GM23248 (cell line): ENCODE measurements around the gene TCEANC2. TPM values are rescaled to one million over a fixed set of nuclear protein-coding genes. Genes with fewer than 3 reads are reported as not detected.

ENCODE experiments used
- DNase-seq: peaks from one replicate; pipeline ENCODE4 v3.0.0-alpha.2; 2015
- H2AFZ ChIP-seq: fragments of 200-600 bp; sonication (generic); 2 replicates; pipeline ENCODE4 v1.6.1; 2016; ENCODE audit warnings: antibody characterized with exemption
- H3F3A ChIP-seq: fragments of 200-600 bp; sonication (generic); 2 replicates; pipeline ENCODE4 v1.6.1; 2016; ENCODE audit warnings: mild to moderate bottlenecking, antibody characterized with exemption, mixed run types; ENCODE audit not compliant: insufficient read depth
- H3K27ac ChIP-seq: fragments of 200-600 bp; sonication (generic); 2 replicates; pipeline ENCODE4 v1.5.1; 2016; ENCODE audit warnings: mild to moderate bottlenecking
- H3K27me3 ChIP-seq: fragments of 200-600 bp; sonication (generic); replicated peaks from 2 replicates; pipeline ENCODE4 v1.6.1; 2016; ENCODE audit warnings: mild to moderate bottlenecking; ENCODE audit not compliant: insufficient read depth
- H3K36me3 ChIP-seq: fragments of 200-600 bp; sonication (generic); 2 replicates; pipeline ENCODE4 v1.6.1; 2016; ENCODE audit warnings: low read depth, mild to moderate bottlenecking
- H3K4me1 ChIP-seq: fragments of 200-600 bp; sonication (generic); 2 replicates; pipeline ENCODE4 v1.6.1; 2016; ENCODE audit warnings: mild to moderate bottlenecking; ENCODE audit not compliant: insufficient read depth
- H3K4me2 ChIP-seq: fragments of 200-600 bp; sonication (generic); one replicate; pipeline ENCODE4 v1.6.1; 2016; ENCODE audit warnings: mild to moderate bottlenecking; ENCODE audit not compliant: unreplicated experiment
- H3K4me3 ChIP-seq: fragments of 200-600 bp; sonication (generic); 2 replicates; pipeline ENCODE4 v1.5.1; 2016; ENCODE audit warnings: mild to moderate bottlenecking
- H3K79me2 ChIP-seq: fragments of 200-600 bp; sonication (generic); 2 replicates; pipeline ENCODE4 v1.6.1; 2016; ENCODE audit warnings: mild to moderate bottlenecking; ENCODE audit not compliant: insufficient read depth
- H3K9ac ChIP-seq: fragments of 200-600 bp; sonication (generic); 2 replicates; pipeline ENCODE4 v1.6.1; 2016; ENCODE audit warnings: mild to moderate bottlenecking
- H3K9me2 ChIP-seq: fragments of 200-600 bp; sonication (generic); 2 replicates; pipeline ENCODE4 v1.6.1; 2016; ENCODE audit warnings: mixed run types, mild to moderate bottlenecking, moderate library complexity; ENCODE audit not compliant: insufficient read depth
- H3K9me3 ChIP-seq: fragments of 200-600 bp; sonication (generic); one replicate; pipeline ENCODE4 v1.6.1; 2017; ENCODE audit warnings: low read depth
- H4K20me1 ChIP-seq: fragments of 200-600 bp; sonication (generic); 2 replicates; pipeline ENCODE4 v1.6.0; 2016; ENCODE audit not compliant: insufficient read depth
- EZH2 ChIP-seq: fragments of 200-600 bp; sonication (generic); IDR thresholded peaks from 2 replicates; pipeline ENCODE4 v1.6.1; 2018; ENCODE audit warnings: antibody characterized with exemption, mild to moderate bottlenecking; ENCODE audit not compliant: insufficient read depth, poor library complexity, severe bottlenecking
- EZH2phosphoT487 ChIP-seq: fragments of 200-600 bp; sonication (generic); IDR thresholded peaks from 2 replicates; pipeline ENCODE4 v1.6.1; 2018; ENCODE audit warnings: antibody characterized with exemption, moderate library complexity, mild to moderate bottlenecking, low read depth; ENCODE audit not compliant: insufficient read depth
- WGBS, 2 experiments: methylation state at CpG; one replicate each; pipeline ENCODE4 v1.1.6; 2015 to 2017; ENCODE audit warnings: low lambda C conversion rate in 2 of 2, low coverage in 1 of 2; ENCODE audit errors: missing lambda C conversion rate in 2 of 2; 5-methylcytosine and 5-hydroxymethylcytosine counted together
- in situ Hi-C: fragments of 300-500 bp; cut with MboI; formaldehyde crosslinking; loops from 2 replicates; pipeline ENCODE4 v1.15.0; 2020
- microRNA-seq: library from miRNA; unstranded; fragments of <30 nt; microRNA quantifications from one replicate; pipeline ENCODE4, GENCODE V29; 2016; ENCODE audit warnings: borderline number of aligned reads
- polyA plus RNA-seq: library from polyadenylated mRNA; unstranded; fragments of >200 nt; fragmentation: Nextera tagmentation; extraction: Ambion mirVana; gene quantifications from 2 replicates; pipeline ENCODE4 v1.2.1, GENCODE V29; 2016
- small RNA-seq: library from RNA; depleted of rRNA; stranded (forward); fragments of <200 nt; gene quantifications from one replicate; pipeline ENCODE3, GENCODE V24; 2014; ENCODE audit warnings: low read depth, low replicate concordance
- total RNA-seq: library from RNA; depleted of rRNA; stranded (reverse); fragments of >200 nt; shearing (Covaris generic); gene quantifications from 2 replicates; pipeline ENCODE4 v1.2.3, GENCODE V29; 2014; rRNA removed

The TCEANC2 gene
- total and polyA plus RNA-seq, 2 experiments from 2014 or later = 1.7 to 4.6 TPM

- no peak overlapping the region for H3K27ac ChIP-seq
- peaks cover 10% of the 10 kb centered on the region for H3K4me1 ChIP-seq
- H4K20me1 ChIP-seq = no peaks in the 10 kb centered on the region
- no peaks in the 10 kb centered on the region for H3K36me3 ChIP-seq
- H3K27me3 ChIP-seq = no peaks in the 10 kb centered on the region
- H3K9ac ChIP-seq = no peak overlapping the region
- no peak overlapping the region for H2AFZ ChIP-seq
- H3K79me2 ChIP-seq = no peaks in the 10 kb centered on the region
- H3K9me2 ChIP-seq = no peaks in the 10 kb centered on the region
- H3F3A ChIP-seq = peaks cover 10% of the 10 kb centered on the region; the same call in 1 of the 2 replicates
- TF ChIP-seq EZH2 (no peak), EZH2phosphoT487 (no peak)
- H3K4me2 ChIP-seq = no peak overlapping the region
- H3K9me3 ChIP-seq = no peaks in the 10 kb centered on the region
- H3K4me3 ChIP-seq = no peak overlapping the region
- 74 to 79% methylated on average over 5 of the region's 5 CpGs for WGBS, 2 experiments
- in situ Hi-C loops = no loop called here
- no peak for DNase-seq
Measured at GRCh38 chr1:54151013-54151412, 97.6 kb downstream of the TCEANC2 start.

- no peak for TF ChIP-seq EZH2
- no peak for TF ChIP-seq EZH2phosphoT487
- 97 to 98% methylated on average over 5 of the region's 5 CpGs for WGBS, 2 experiments
- H3K79me2 ChIP-seq = no peaks in the 10 kb centered on the region
- peak within 1 kb of the TSS; percentile 40 for H3K4me2 ChIP-seq
- no peaks in the 10 kb centered on the region for H3K9me3 ChIP-seq
- no peaks in the 10 kb centered on the region for H3K27me3 ChIP-seq
- H4K20me1 ChIP-seq = no peaks in the 10 kb centered on the region
- H3K27ac ChIP-seq = peak within 1 kb of the TSS; percentile 38
- peaks cover 10% of the 10 kb centered on the region; the same call in 1 of the 2 replicates for H3F3A ChIP-seq
- no peaks in the 10 kb centered on the region for H3K36me3 ChIP-seq
- H3K9me2 ChIP-seq = no peaks in the 10 kb centered on the region
- H3K9ac ChIP-seq = 0 out of 2 replicates have a peak within 1 kb of the TSS, but pooled peaks have one; percentile 7
- H3K4me1 ChIP-seq = peaks cover 10% of the 10 kb centered on the region
- peak within 1 kb of the TSS; percentile 43 for H3K4me3 ChIP-seq
- in situ Hi-C loops = no loop called here
- no peak for DNase-seq
- peak within 1 kb of the TSS; percentile 84 for H2AFZ ChIP-seq
Measured at GRCh38 chr1:54152696-54153095, 99.3 kb downstream of the TCEANC2 start, which contains the start of gene CDCP2. Gene CDCP2 (minus strand): TSS chr1:54153000. CDS start chr1:54152922, 78 bp downstream.

- peak overlapping the region; percentile 38 for H3K27ac ChIP-seq
Measured at GRCh38 chr1:54153535-54154439, 100.4 kb downstream of the TCEANC2 start.

More at GRCh38 chr1:54153535-54154439, 100.4 kb downstream of the TCEANC2 start:
- Histone ChIP-seq H4K20me1 (no peaks in the 10 kb centered on the region), H3K36me3 (no peaks in the 10 kb centered on the region), H3K4me1 (peaks cover 10% of the 10 kb centered on the region), H3K9me3 (no peaks in the 10 kb centered on the region), H3K9me2 (no peaks in the 10 kb centered on the region), H3K79me2 (no peaks in the 10 kb centered on the region), H3K4me2 (peak overlapping the region; percentile 40), H3F3A (peaks cover 10% of the 10 kb centered on the region; the same call in 1 of the 2 replicates), H3K4me3 (peak overlapping the region; percentile 43), H3K9ac (0 out of 2 replicates have a peak overlapping the region, but pooled peaks have one; percentile 7), H2AFZ (peak overlapping the region; percentile 84), H3K27me3 (no peaks in the 10 kb centered on the region)
- in situ Hi-C loops = no loop called here
- TF ChIP-seq EZH2 (no peak), EZH2phosphoT487 (no peak)
- DNase-seq = peak; percentile 89
- 11 to 12% methylated on average over 19 of the region's 19 CpGs for WGBS, 2 experiments

Small RNA genes lying within 50 kb of the gene (microRNA-seq; reads per million reads assigned to microRNA genes)
- 2.0 reads per million for gene MIR4781

Small RNA genes lying within 50 kb of the gene (small RNA-seq; reads per million reads assigned to genes)
- gene AL353898.1 = not detected
- gene AL353898.2 = not detected

Other genes with a start within 250 kb of the TCEANC2 start
- gene NDC1, start 215.3 kb upstream of the TCEANC2 start, total RNA-seq = 20.1 and 23.0 TPM in 2 replicates
- gene NDC1, start 215.3 kb upstream of the TCEANC2 start, polyA plus RNA-seq = 8.2 and 9.1 TPM in 2 replicates
- 19.9 and 21.0 TPM in 2 replicates for gene YIPF1, start 163.8 kb upstream of the TCEANC2 start, total RNA-seq
- gene YIPF1, start 163.8 kb upstream of the TCEANC2 start, polyA plus RNA-seq = 23.4 and 24.4 TPM in 2 replicates
- not detected in 2 replicates for gene DIO1, start 159.4 kb upstream of the TCEANC2 start, total RNA-seq
- not detected in 2 replicates for gene DIO1, start 159.4 kb upstream of the TCEANC2 start, polyA plus RNA-seq
- 5.3 and 18.4 TPM in 2 replicates for gene IFT25, start 107.9 kb upstream of the TCEANC2 start, total RNA-seq
- 62.5 and 65.2 TPM in 2 replicates for gene IFT25, start 107.9 kb upstream of the TCEANC2 start, polyA plus RNA-seq
- gene LRRC42, start 107.3 kb upstream of the TCEANC2 start, total RNA-seq = 41.8 and 42.0 TPM in 2 replicates
- gene LRRC42, start 107.3 kb upstream of the TCEANC2 start, polyA plus RNA-seq = 44.6 and 46.9 TPM in 2 replicates
- gene LDLRAD1, start 35.4 kb upstream of the TCEANC2 start, total RNA-seq = not detected in 2 replicates
- gene LDLRAD1, start 35.4 kb upstream of the TCEANC2 start, polyA plus RNA-seq = not detected in 2 replicates
- gene TMEM59, start 404 bp upstream of the TCEANC2 start, total RNA-seq = 425 and 470 TPM in 2 replicates
- gene TMEM59, start 404 bp upstream of the TCEANC2 start, polyA plus RNA-seq = 774 and 806 TPM in 2 replicates
- not detected in 2 replicates for gene CDCP2, start 99.4 kb downstream of the TCEANC2 start, total RNA-seq
- not detected in 2 replicates for gene CDCP2, start 99.4 kb downstream of the TCEANC2 start, polyA plus RNA-seq
- 2.5 and 4.9 TPM in 2 replicates for gene CYB5RL, start 146.4 kb downstream of the TCEANC2 start, total RNA-seq
- 3.0 and 3.3 TPM in 2 replicates for gene CYB5RL, start 146.4 kb downstream of the TCEANC2 start, polyA plus RNA-seq
- gene MRPL37, start 146.6 kb downstream of the TCEANC2 start, total RNA-seq = 111 and 113 TPM in 2 replicates
- gene MRPL37, start 146.6 kb downstream of the TCEANC2 start, polyA plus RNA-seq = 91.3 and 102 TPM in 2 replicates